ENCODE measurements around the gene FOXO4. TPM values are rescaled to one million over a fixed set of nuclear protein-coding genes. Genes with fewer than 3 reads are reported as not detected.

The FOXO4 gene
- total and polyA plus RNA-seq, 10 of the 15 experiments (the other 5 are each of a cell fraction or from before 2014, with no cell fraction given): 0.05 to 6.9 (median 2.3) TPM

GRCh38 chrX:71068044-71068918, 27.4 kb upstream of the FOXO4 start, which contains the start of gene SNX12:
Gene SNX12, minus strand, starts transcription at chrX:71068334. Its CDS starts 28 bp downstream, at chrX:71068306.
- RAD21 ChIA-PET (ENCODE audit: unreplicated experiment): interaction anchor here (0.6 to 1.0 kb wide), 2 partner anchors 15 to 45 kb away, joined by 3 to 4 read pairs; no protein-coding TSS in a partner anchor
- H2AFZ ChIP-seq (ENCODE audit: control insufficient read depth, low read depth, low read length): peak within 1 kb of the TSS; percentile 93
- ATAC-seq: peak; percentile 97
- H4K20me1 ChIP-seq (ENCODE audit: control insufficient read depth, insufficient read depth): no peaks in the 10 kb centered on the region
- in situ Hi-C loops (cut with MboI) (no loop called here), intact Hi-C loops (cut with micrococcal nuclease; ENCODE audit: unreplicated experiment) (loop anchor here (1.0 kb wide), 1 partner anchor 15 kb away; no protein-coding TSS in a partner anchor)
- no peaks in the 10 kb centered on the region for H3K27me3 ChIP-seq (replicated peaks in 1 of 2; ENCODE audit: control insufficient read depth in 2 of 2, insufficient read depth in 2 of 2, low read length in 1 of 2)
- no peaks in the 10 kb centered on the region for H3K36me3 ChIP-seq (ENCODE audit: control insufficient read depth in 2 of 2, insufficient read depth in 2 of 2, low read length in 1 of 2)
- WGBS (ENCODE audit: insufficient coverage, insufficient replicate concordance, low lambda C conversion rate, missing lambda C conversion rate): 39% methylated on average over 45 of the region's 73 CpGs
- FAIRE-seq: peak; percentile 89
- peak; percentile 77 for DNase-seq (ENCODE audit: low read depth, low spot score)
- H3K9ac ChIP-seq (ENCODE audit: control insufficient read depth, insufficient read depth, low read length): peak within 1 kb of the TSS; percentile 73
- H3K4me2 ChIP-seq (ENCODE audit: control insufficient read depth, insufficient read depth): peak within 1 kb of the TSS; percentile 69
- H3K27ac ChIP-seq (ENCODE audit: control insufficient read depth, insufficient read depth): peak within 1 kb of the TSS; percentile 78
- CTCF ChIA-PET: interaction anchor here (0.5 kb wide), 1 partner anchor 11 kb away, joined by 3 read pairs; no protein-coding TSS in a partner anchor
- BruUV-seq (replicated peaks): no TSS peak
- H3K9me3 ChIP-seq (replicated peaks; ENCODE audit: control insufficient read depth, insufficient read depth, low read length): no peaks in the 10 kb centered on the region
- H3K79me2 ChIP-seq (ENCODE audit: control insufficient read depth, insufficient read depth, low read length): peaks cover 14% of the 10 kb centered on the region
- H3K4me1 ChIP-seq (ENCODE audit: control insufficient read depth, insufficient read depth, low read length): no peaks in the 10 kb centered on the region
- peak within 1 kb of the TSS; percentile 77 for H3K4me3 ChIP-seq
- POLR2A ChIA-PET: interaction anchor here (0.6 to 1.1 kb wide), 4 partner anchors 11 to 263 kb away, joined by 4 to 6 read pairs (median 4); no protein-coding TSS in a partner anchor
- SMC1A ChIA-PET (ENCODE audit: uncharacterized antibody, unreplicated experiment): interaction anchor here (1.0 to 1.2 kb wide), 4 partner anchors 10 to 111 kb away, joined by 3 to 6 read pairs (median 4); no protein-coding TSS in a partner anchor
- TF ChIP-seq IKZF2 (IDR thresholded peaks at IDR 0.05): no peak
- peak; percentile 69; the same call in 1 of the 2 replicates for TF ChIP-seq POLR2A (IDR thresholded peaks at IDR 0.05; ENCODE audit: low read depth, low read length)
- peak; percentile 70; the same call in 1 of the 2 replicates for TF ChIP-seq IRF4 (IDR thresholded peaks at IDR 0.05; ENCODE audit: low read depth, low read length)
- peak; percentile 86 for TF ChIP-seq CREM (IDR thresholded peaks at IDR 0.05; ENCODE audit: low read depth)
- TF ChIP-seq CREB1 (IDR thresholded peaks at IDR 0.05; ENCODE audit: low read depth): peak; percentile 86
- no peak for TF ChIP-seq SPI1 (IDR thresholded peaks at IDR 0.05; ENCODE audit: borderline replicate concordance, insufficient read depth, low read depth, low read length)
- TF ChIP-seq E2F4 (IDR thresholded peaks at IDR 0.05; ENCODE audit: low read depth, low read length): no peak
- peak; percentile 88 for TF ChIP-seq YY1 (IDR thresholded peaks at IDR 0.05; ENCODE audit: low read depth, low read length)
- TF ChIP-seq HCFC1 (IDR thresholded peaks at IDR 0.05; ENCODE audit: low read length): peak; percentile 86
- peak; percentile 90 for TF ChIP-seq ELK1 (IDR thresholded peaks at IDR 0.05; ENCODE audit: low read depth, low read length)
- TF ChIP-seq, protein P1, sequence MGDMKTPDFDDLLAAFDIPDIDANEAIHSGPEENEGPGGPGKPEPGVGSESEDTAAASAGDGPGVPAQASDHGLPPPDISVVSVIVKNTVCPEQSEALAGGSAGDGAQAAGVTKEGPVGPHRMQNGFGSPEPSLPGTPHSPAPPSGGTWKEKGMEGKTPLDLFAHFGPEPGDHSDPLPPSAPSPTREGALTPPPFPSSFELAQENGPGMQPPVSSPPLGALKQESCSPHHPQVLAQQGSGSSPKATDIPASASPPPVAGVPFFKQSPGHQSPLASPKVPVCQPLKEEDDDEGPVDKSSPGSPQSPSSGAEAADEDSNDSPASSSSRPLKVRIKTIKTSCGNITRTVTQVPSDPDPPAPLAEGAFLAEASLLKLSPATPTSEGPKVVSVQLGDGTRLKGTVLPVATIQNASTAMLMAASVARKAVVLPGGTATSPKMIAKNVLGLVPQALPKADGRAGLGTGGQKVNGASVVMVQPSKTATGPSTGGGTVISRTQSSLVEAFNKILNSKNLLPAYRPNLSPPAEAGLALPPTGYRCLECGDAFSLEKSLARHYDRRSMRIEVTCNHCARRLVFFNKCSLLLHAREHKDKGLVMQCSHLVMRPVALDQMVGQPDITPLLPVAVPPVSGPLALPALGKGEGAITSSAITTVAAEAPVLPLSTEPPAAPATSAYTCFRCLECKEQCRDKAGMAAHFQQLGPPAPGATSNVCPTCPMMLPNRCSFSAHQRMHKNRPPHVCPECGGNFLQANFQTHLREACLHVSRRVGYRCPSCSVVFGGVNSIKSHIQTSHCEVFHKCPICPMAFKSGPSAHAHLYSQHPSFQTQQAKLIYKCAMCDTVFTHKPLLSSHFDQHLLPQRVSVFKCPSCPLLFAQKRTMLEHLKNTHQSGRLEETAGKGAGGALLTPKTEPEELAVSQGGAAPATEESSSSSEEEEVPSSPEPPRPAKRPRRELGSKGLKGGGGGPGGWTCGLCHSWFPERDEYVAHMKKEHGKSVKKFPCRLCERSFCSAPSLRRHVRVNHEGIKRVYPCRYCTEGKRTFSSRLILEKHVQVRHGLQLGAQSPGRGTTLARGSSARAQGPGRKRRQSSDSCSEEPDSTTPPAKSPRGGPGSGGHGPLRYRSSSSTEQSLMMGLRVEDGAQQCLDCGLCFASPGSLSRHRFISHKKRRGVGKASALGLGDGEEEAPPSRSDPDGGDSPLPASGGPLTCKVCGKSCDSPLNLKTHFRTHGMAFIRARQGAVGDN (IDR thresholded peaks at IDR 0.05): peak; percentile 45
- peak; percentile 49; the same call in 1 of the 2 replicates for TF ChIP-seq ZNF592 (IDR thresholded peaks at IDR 0.05)

All from GM12878 (cell line).